Activated CD4-positive, alpha-beta T cell treated with anti-CD3 and anti-CD28 coated beads, Interleukin-2, amount 10 ng/mL, durations not matched to agents 24 days and 14 days (primary cell): ENCODE results near the gene ABHD16A. TPM values are rescaled to one million over a fixed set of nuclear protein-coding genes. Genes with fewer than 3 reads are reported as not detected.

ENCODE experiments used
- DNase-seq: peaks from one replicate; pipeline ENCODE4 v3.0.0; 2022
- H3K27ac Mint-ChIP-seq: one replicate; pipeline ENCODE4 v1.8.0; 2022; ENCODE audit warnings: mild to moderate bottlenecking, mixed read lengths
- H3K27me3 Mint-ChIP-seq: one replicate; pipeline ENCODE4 v1.8.0; 2022; ENCODE audit warnings: mixed read lengths
- H3K36me3 Mint-ChIP-seq: one replicate; pipeline ENCODE4 v1.8.0; 2022; ENCODE audit warnings: low read depth, mild to moderate bottlenecking, mixed read lengths
- H3K4me1 Mint-ChIP-seq: one replicate; pipeline ENCODE4 v1.8.0; 2021; ENCODE audit warnings: mixed read lengths
- H3K4me3 Mint-ChIP-seq: one replicate; pipeline ENCODE4 v1.8.0; 2022; ENCODE audit warnings: mild to moderate bottlenecking, moderate library complexity, mixed read lengths
- H3K9me3 Mint-ChIP-seq: one replicate; pipeline ENCODE4 v1.8.0; 2021; ENCODE audit warnings: mixed read lengths
- intact Hi-C: fragments of 100-400 bp; cut with micrococcal nuclease; formaldehyde crosslinking; loops from one replicate; pipeline ENCODE4 v1.15.1; 2023
- total RNA-seq: library from RNA; stranded (reverse); gene quantifications from 2 replicates; pipeline ENCODE4 v1.2.3, GENCODE V29; 2022

The ABHD16A gene
- total RNA-seq, 1 donor from 2014 or later, result 44.7 TPM

DNA sequence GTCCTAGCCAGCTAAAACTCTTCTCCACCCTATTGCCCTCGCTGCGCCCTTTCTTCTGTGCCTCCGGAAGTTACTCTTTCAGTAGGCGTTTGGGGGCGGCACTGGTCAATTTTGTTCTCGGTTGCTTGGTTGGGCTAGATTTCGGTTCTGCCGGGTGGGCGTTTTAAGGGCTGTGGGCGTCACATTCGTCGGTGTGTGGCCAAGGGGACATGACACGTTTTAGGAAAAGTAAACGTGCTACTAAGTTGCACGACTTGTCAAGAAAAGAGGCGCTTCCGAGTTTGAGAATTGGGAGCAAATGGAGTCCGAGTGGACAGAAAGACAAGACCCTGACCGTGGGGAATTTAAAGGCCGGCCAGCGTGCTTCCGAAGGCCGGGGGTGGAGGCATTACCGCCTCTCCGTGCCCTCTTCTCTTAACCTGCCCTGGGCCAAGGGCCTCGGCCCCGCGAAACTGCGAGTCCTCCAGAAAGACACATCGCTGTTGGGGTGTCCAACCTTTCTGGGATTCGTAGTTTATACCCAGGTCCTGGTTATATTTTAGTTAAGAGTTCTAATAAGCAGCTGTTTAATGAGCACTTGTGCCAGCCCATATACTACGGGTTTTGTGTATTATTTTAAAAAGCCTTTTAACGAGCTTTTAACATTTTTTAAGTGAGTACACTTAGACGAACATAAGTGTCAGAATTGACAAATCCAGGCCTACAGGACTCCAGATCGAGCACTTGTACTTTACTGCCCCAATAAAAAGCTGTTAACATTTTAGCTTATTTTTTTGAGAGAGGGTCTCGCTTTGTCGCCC, 50.0 kb downstream of the ABHD16A start:
- Mint-ChIP-seq H3K36me3 (peaks cover 53% of the 10 kb centered on the region), H3K4me1 (peaks cover 58% of the 10 kb centered on the region), H3K9me3 (no peaks in the 10 kb centered on the region), H3K27ac (peak overlapping the region; percentile 100), H3K4me3 (peak overlapping the region; percentile 94), H3K27me3 (peaks cover 3% of the 10 kb centered on the region)
- DNase-seq, result no peak
- intact Hi-C loops, result loop anchor here (1.0 to 2.0 kb wide), 7 partner anchors 7 to 1548 kb away; partner anchors contain the start of genes C6orf47, DDX39B, NFKBIL1 and PRRC2A

DNA sequence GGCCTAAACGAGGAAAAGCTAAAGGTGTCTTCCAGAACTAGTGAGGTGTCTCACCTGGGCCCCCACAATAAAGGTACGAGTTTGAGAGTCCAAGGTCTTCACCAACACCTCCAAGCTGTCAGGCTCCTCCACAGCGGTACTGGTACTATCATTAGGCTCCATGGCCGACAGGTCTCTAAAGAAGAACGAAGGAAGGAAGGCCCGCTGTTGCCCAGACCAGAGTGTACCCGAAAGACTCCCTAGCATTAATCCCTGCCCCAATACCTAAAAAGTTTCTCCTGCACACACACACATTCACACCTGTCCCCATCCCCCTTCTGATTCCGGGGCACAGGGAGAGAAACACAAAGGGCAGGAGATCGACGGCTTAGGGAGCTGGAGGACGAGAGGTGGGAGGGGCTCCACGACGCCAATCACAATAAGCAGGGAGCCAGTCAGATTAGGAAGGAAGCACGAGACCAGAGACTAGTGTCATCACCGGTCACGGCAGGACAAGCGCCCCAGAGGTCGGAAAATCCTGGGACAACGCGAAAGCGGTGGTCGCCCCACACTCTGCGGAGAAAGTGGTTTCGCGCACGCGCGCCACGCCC, 51.4 kb downstream of the ABHD16A start:
- no peak for DNase-seq
- Mint-ChIP-seq H3K4me1 (peaks cover 48% of the 10 kb centered on the region), H3K36me3 (peaks cover 56% of the 10 kb centered on the region), H3K4me3 (peak overlapping the region; percentile 94), H3K9me3 (no peaks in the 10 kb centered on the region), H3K27me3 (peaks cover 3% of the 10 kb centered on the region), H3K27ac (peak overlapping the region; percentile 100)
- intact Hi-C loops, result loop anchor here (1.0 to 2.0 kb wide), 7 partner anchors 9 to 1549 kb away; partner anchors contain the start of genes C6orf47, DDX39B, NFKBIL1 and PRRC2A

- H3K4me3 Mint-ChIP-seq, result no peak overlapping the region
- peaks cover 73% of the 10 kb centered on the region for H3K36me3 Mint-ChIP-seq
- H3K4me1 Mint-ChIP-seq, result peaks cover 14% of the 10 kb centered on the region
- no peak for DNase-seq
- no peak overlapping the region for H3K27ac Mint-ChIP-seq
- intact Hi-C loops, result no loop called here
- H3K9me3 Mint-ChIP-seq, result no peaks in the 10 kb centered on the region
- H3K27me3 Mint-ChIP-seq, result no peaks in the 10 kb centered on the region
Measured at GRCh38 chr6:31645325-31645724, 57.8 kb downstream of the ABHD16A start.

GRCh38 chr6:31643818-31644454, 59.2 kb downstream of the ABHD16A start:
- H3K36me3 Mint-ChIP-seq, result peaks cover 72% of the 10 kb centered on the region
- H3K4me1 Mint-ChIP-seq, result peaks cover 10% of the 10 kb centered on the region
- no peak overlapping the region for H3K4me3 Mint-ChIP-seq
- intact Hi-C loops, result no loop called here
- no peak for DNase-seq
- H3K27ac Mint-ChIP-seq, result no peak overlapping the region
- no peaks in the 10 kb centered on the region for H3K9me3 Mint-ChIP-seq
- no peaks in the 10 kb centered on the region for H3K27me3 Mint-ChIP-seq

GRCh38 chr6:31642798-31643570, 60.1 kb downstream of the ABHD16A start:
- Mint-ChIP-seq H3K36me3 (peaks cover 70% of the 10 kb centered on the region), H3K4me1 (peaks cover 8% of the 10 kb centered on the region), H3K27ac (no peak overlapping the region), H3K9me3 (no peaks in the 10 kb centered on the region), H3K4me3 (no peak overlapping the region), H3K27me3 (no peaks in the 10 kb centered on the region)
- intact Hi-C loops, result no loop called here
- DNase-seq, result no peak

DNA sequence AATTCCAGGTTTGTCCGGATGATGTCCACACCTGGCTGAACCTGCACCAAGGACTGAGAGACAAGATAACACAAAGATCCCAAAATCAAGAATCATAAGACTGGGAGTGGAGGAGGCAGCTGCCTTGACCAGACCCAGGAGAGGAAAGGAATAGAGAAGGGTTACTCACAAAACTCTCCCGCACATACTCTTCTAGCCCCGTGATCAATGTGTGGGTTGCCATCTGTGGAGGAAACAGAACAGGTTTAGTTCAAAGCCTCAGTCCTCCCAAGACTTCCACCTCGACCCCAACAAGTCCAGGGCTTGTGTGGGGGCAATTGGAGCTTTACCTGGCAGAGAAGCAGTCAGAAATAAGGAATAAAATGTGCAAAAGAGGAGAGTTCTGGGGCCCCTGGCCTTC, 61.8 kb downstream of the ABHD16A start:
- Mint-ChIP-seq H3K36me3 (peaks cover 73% of the 10 kb centered on the region), H3K4me1 (peaks cover 8% of the 10 kb centered on the region), H3K9me3 (no peaks in the 10 kb centered on the region), H3K27ac (no peak overlapping the region), H3K27me3 (no peaks in the 10 kb centered on the region), H3K4me3 (no peak overlapping the region)
- intact Hi-C loops, result no loop called here
- no peak for DNase-seq

DNA sequence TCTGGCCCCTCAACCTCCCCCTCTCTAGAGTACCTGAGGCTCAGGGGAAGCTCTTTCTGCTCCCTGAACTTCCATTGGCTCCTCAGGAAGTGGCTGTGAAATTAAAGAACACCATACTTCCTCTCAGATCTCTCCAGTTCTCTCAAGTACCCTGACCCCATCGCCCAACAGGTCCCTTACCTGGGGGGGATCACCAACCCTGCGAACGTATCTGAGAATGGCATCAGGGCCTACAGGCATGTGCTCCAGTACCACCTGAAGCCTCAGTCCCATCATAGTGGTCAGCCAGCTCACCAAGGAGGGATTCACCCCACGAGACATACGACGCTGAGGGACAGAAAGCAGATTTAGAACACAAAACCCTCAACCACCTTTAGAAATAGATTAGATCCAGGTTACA, 62.5 kb downstream of the ABHD16A start:
- H3K9me3 Mint-ChIP-seq, result no peaks in the 10 kb centered on the region
- peaks cover 8% of the 10 kb centered on the region for H3K4me1 Mint-ChIP-seq
- H3K27ac Mint-ChIP-seq, result no peak overlapping the region
- DNase-seq, result no peak
- no peaks in the 10 kb centered on the region for H3K27me3 Mint-ChIP-seq
- peaks cover 72% of the 10 kb centered on the region for H3K36me3 Mint-ChIP-seq
- intact Hi-C loops, result no loop called here
- H3K4me3 Mint-ChIP-seq, result no peak overlapping the region

GRCh38 chr6:31639449-31639861, 63.7 kb downstream of the ABHD16A start:
- H3K4me1 Mint-ChIP-seq, result peaks cover 8% of the 10 kb centered on the region
- intact Hi-C loops, result no loop called here
- no peaks in the 10 kb centered on the region for H3K27me3 Mint-ChIP-seq
- peak overlapping the region; percentile 77 for H3K27ac Mint-ChIP-seq
- no peak overlapping the region for H3K4me3 Mint-ChIP-seq
- peaks cover 69% of the 10 kb centered on the region for H3K36me3 Mint-ChIP-seq
- no peak for DNase-seq
- H3K9me3 Mint-ChIP-seq, result no peaks in the 10 kb centered on the region

DNA sequence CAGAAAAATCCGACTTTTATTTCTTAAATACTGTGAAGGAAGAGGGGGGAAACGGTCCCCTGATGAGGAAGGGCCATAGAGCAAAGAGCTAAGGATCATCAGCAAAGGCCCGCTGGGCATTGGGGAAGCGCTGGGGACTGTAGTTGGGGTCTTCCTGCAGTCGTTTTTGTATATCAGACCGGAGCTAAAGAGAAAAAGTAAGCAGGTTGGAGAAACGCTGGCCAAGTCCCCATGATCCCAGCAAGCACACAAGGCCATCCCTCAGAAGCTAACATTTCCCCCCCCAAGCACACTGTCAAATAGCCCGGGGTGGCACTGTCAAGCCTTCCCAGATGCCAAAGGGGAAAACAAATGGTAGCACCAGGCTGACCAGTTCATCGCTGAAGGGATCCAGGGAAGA, 64.1 kb downstream of the ABHD16A start:
- peak overlapping the region; percentile 13 for H3K27ac Mint-ChIP-seq
- H3K4me3 Mint-ChIP-seq, result no peak overlapping the region
- DNase-seq, result no peak
- peaks cover 71% of the 10 kb centered on the region for H3K36me3 Mint-ChIP-seq
- peaks cover 9% of the 10 kb centered on the region for H3K4me1 Mint-ChIP-seq
- H3K27me3 Mint-ChIP-seq, result no peaks in the 10 kb centered on the region
- intact Hi-C loops, result no loop called here
- no peaks in the 10 kb centered on the region for H3K9me3 Mint-ChIP-seq

Other genes with a start within 250 kb of the ABHD16A start
- 32.8 and 35.5 TPM in 2 replicates for gene MICB, start 205.2 kb downstream of the ABHD16A start, total RNA-seq
- gene MCCD1, start 174.4 kb downstream of the ABHD16A start, total RNA-seq, result not detected in 2 replicates
- 696 and 720 TPM in 2 replicates for gene DDX39B, start 161.3 kb downstream of the ABHD16A start, total RNA-seq
- gene ATP6V1G2, start 156.7 kb downstream of the ABHD16A start, total RNA-seq, result 0.89 and 0.92 TPM in 2 replicates
- gene NFKBIL1, start 155.7 kb downstream of the ABHD16A start, total RNA-seq, result 14.8 and 16.2 TPM in 2 replicates
- gene LTA, start 131.0 kb downstream of the ABHD16A start, total RNA-seq, result 622 and 631 TPM in 2 replicates
- gene TNF, start 127.8 kb downstream of the ABHD16A start, total RNA-seq, result 294 and 303 TPM in 2 replicates
- gene LTB, start 120.9 kb downstream of the ABHD16A start, total RNA-seq, result 134 and 136 TPM in 2 replicates
- 42.6 and 46.4 TPM in 2 replicates for gene LST1, start 117.0 kb downstream of the ABHD16A start, total RNA-seq
- 12.2 and 14.5 TPM in 2 replicates for gene NCR3, start 110.3 kb downstream of the ABHD16A start, total RNA-seq
- gene AIF1, start 88.1 kb downstream of the ABHD16A start, total RNA-seq, result 68.2 and 69.6 TPM in 2 replicates
- 290 and 303 TPM in 2 replicates for gene PRRC2A, start 82.6 kb downstream of the ABHD16A start, total RNA-seq
- gene BAG6, start 50.7 kb downstream of the ABHD16A start, total RNA-seq, result 324 and 342 TPM in 2 replicates
- 2.5 and 3.4 TPM in 2 replicates for gene APOM, start 47.4 kb downstream of the ABHD16A start, total RNA-seq
- 16.8 and 17.9 TPM in 2 replicates for gene C6orf47, start 42.5 kb downstream of the ABHD16A start, total RNA-seq
- 32.9 and 33.6 TPM in 2 replicates for gene GPANK1, start 38.3 kb downstream of the ABHD16A start, total RNA-seq
- 288 and 302 TPM in 2 replicates for gene CSNK2B, start 37.2 kb downstream of the ABHD16A start, total RNA-seq
- 32.8 and 33.5 TPM in 2 replicates for gene LY6G5B, start 33.3 kb downstream of the ABHD16A start, total RNA-seq
- gene LY6G5C, start 22.3 kb downstream of the ABHD16A start, total RNA-seq, result 4.1 and 4.9 TPM in 2 replicates
- gene LY6G6F, start 3.5 kb upstream of the ABHD16A start, total RNA-seq, result not detected in 2 replicates
- gene LY6G6D, start 12.0 kb upstream of the ABHD16A start, total RNA-seq, result not detected in 2 replicates
- gene LY6G6C, start 18.4 kb upstream of the ABHD16A start, total RNA-seq, result not detected in 2 replicates
- gene MPIG6B, start 20.0 kb upstream of the ABHD16A start, total RNA-seq, result not detected in 2 replicates
- gene DDAH2, start 26.0 kb upstream of the ABHD16A start, total RNA-seq, result 4.8 and 5.6 TPM in 2 replicates
- 385 TPM in 2 replicates for gene CLIC1, start 33.2 kb upstream of the ABHD16A start, total RNA-seq
- gene MSH5, start 36.7 kb upstream of the ABHD16A start, total RNA-seq, result 87.8 and 99.6 TPM in 2 replicates
- 15.0 and 17.7 TPM in 2 replicates for gene SAPCD1, start 59.3 kb upstream of the ABHD16A start, total RNA-seq
- 3.0 and 3.2 TPM in 2 replicates for gene VWA7, start 74.0 kb upstream of the ABHD16A start, total RNA-seq
- 173 and 181 TPM in 2 replicates for gene VARS1, start 92.4 kb upstream of the ABHD16A start, total RNA-seq
- gene LSM2, start 103.6 kb upstream of the ABHD16A start, total RNA-seq, result 142 and 146 TPM in 2 replicates
- 1.8 and 2.5 TPM in 2 replicates for gene HSPA1L, start 112.0 kb upstream of the ABHD16A start, total RNA-seq
- gene HSPA1A, start 112.2 kb upstream of the ABHD16A start, total RNA-seq, result 189 and 190 TPM in 2 replicates
- 156 and 161 TPM in 2 replicates for gene HSPA1B, start 124.4 kb upstream of the ABHD16A start, total RNA-seq
- gene NEU1, start 159.5 kb upstream of the ABHD16A start, total RNA-seq, result 20.4 and 22.2 TPM in 2 replicates
- gene SLC44A4, start 175.7 kb upstream of the ABHD16A start, total RNA-seq, result 0.21 TPM in 1 of 2 replicates, not detected in the other
- gene EHMT2, start 194.4 kb upstream of the ABHD16A start, total RNA-seq, result 73.5 and 79.3 TPM in 2 replicates
- gene ZBTB12, start 198.8 kb upstream of the ABHD16A start, total RNA-seq, result 3.7 and 4.6 TPM in 2 replicates
- 0.30 and 0.43 TPM in 2 replicates for gene C2, start 224.4 kb upstream of the ABHD16A start, total RNA-seq
- 0.17 TPM in 1 of 2 replicates, not detected in the other for gene CFB, start 242.8 kb upstream of the ABHD16A start, total RNA-seq